Natural killer cell (primary cell): ENCODE results near the gene MROH7. TPM values are rescaled to one million over a fixed set of nuclear protein-coding genes. Genes with fewer than 3 reads are reported as not detected.

Experiments
- ATAC-seq, 3 donors: fragments of 150-1000 bp in 2 of 3; fragments of 200-7000 bp in 1 of 3; cut with Tn5 transposase; 1 replicate in 1 of 3; 2 replicates in 2 of 3; pipeline ENCODE4 v1.10.0; 2021; ENCODE audit warnings: mild to moderate bottlenecking in 2 of 3, moderate library complexity in 2 of 3
- DNase-seq, 2 donors: peaks; one replicate each; pipeline versions ENCODE4 v3.0.0 to v3.0.0-alpha.2; 2013 to 2021; ENCODE audit warnings: mixed read lengths in 1 of 2
- H3K27ac ChIP-seq: one replicate; pipeline ENCODE4 v1.5.1; 2013; ENCODE audit warnings: mild to moderate bottlenecking, low read length
- H3K27me3 ChIP-seq: one replicate; pipeline ENCODE4 v1.6.1; 2013; ENCODE audit warnings: low read length; ENCODE audit not compliant: control insufficient read depth, insufficient read depth
- H3K36me3 ChIP-seq: one replicate; pipeline ENCODE4 v1.6.1; 2013; ENCODE audit warnings: low read length; ENCODE audit not compliant: control insufficient read depth, insufficient read depth
- H3K4me1 ChIP-seq: one replicate; pipeline ENCODE4 v1.6.1; 2013; ENCODE audit warnings: low read length; ENCODE audit not compliant: control insufficient read depth, insufficient read depth
- H3K4me3 ChIP-seq: one replicate; pipeline ENCODE4 v1.5.1; 2013; ENCODE audit warnings: low read length
- H3K9me3 ChIP-seq: one replicate; pipeline ENCODE4 v1.6.1; 2013; ENCODE audit warnings: low read length; ENCODE audit not compliant: control insufficient read depth, insufficient read depth
- H3K27ac Mint-ChIP-seq, 2 donors: one replicate each; pipeline ENCODE4 v1.8.0; 2022; ENCODE audit warnings: mild to moderate bottlenecking in 2 of 2, mixed read lengths in 2 of 2, moderate library complexity in 1 of 2
- H3K27me3 Mint-ChIP-seq, 2 donors: one replicate each; pipeline ENCODE4 v1.8.0; 2022; ENCODE audit warnings: low read depth in 2 of 2, mixed read lengths in 2 of 2
- H3K36me3 Mint-ChIP-seq: one replicate; pipeline ENCODE4 v1.8.0; 2022; ENCODE audit warnings: mixed read lengths
- H3K4me1 Mint-ChIP-seq, 2 donors: one replicate each; pipeline ENCODE4 v1.8.0; 2022; ENCODE audit warnings: mixed read lengths in 2 of 2
- H3K4me3 Mint-ChIP-seq: one replicate; pipeline ENCODE4 v1.8.0; 2022; ENCODE audit warnings: mild to moderate bottlenecking, moderate library complexity, mixed read lengths
- H3K9me3 Mint-ChIP-seq, 2 donors: one replicate each; pipeline ENCODE4 v1.8.0; 2022; ENCODE audit warnings: mixed read lengths in 2 of 2
- WGBS: methylation state at CpG from one replicate; pipeline ENCODE4 v1.1.7; 2013; ENCODE audit warnings: missing lambda C conversion rate; ENCODE audit not compliant: insufficient coverage; 5-methylcytosine and 5-hydroxymethylcytosine counted together
- intact Hi-C: fragments of 100-400 bp; cut with micrococcal nuclease; formaldehyde crosslinking; loops from one replicate; pipeline ENCODE4 v1.14.2; 2022
- total RNA-seq, 4 donors: library from RNA; stranded (reverse); fragments of 120-200 nt in 1 of 4; gene quantifications; one replicate each; pipeline versions ENCODE4 v1.2.3 to v1.2.4, GENCODE V29; 2013 to 2022
- TF ChIP-seq, protein P1 (sequence below): fragments of 200-600 bp; IDR thresholded peaks from one replicate; pipeline ENCODE4 v1.8.0; 2022; ENCODE audit warnings: antibody characterized with exemption

The MROH7 gene
- total RNA-seq, 3 donors from 2014 or later (not counting 1 experiment from before 2014, with no cell fraction given): 0.16 to 0.88 (median 0.33) TPM

DNA sequence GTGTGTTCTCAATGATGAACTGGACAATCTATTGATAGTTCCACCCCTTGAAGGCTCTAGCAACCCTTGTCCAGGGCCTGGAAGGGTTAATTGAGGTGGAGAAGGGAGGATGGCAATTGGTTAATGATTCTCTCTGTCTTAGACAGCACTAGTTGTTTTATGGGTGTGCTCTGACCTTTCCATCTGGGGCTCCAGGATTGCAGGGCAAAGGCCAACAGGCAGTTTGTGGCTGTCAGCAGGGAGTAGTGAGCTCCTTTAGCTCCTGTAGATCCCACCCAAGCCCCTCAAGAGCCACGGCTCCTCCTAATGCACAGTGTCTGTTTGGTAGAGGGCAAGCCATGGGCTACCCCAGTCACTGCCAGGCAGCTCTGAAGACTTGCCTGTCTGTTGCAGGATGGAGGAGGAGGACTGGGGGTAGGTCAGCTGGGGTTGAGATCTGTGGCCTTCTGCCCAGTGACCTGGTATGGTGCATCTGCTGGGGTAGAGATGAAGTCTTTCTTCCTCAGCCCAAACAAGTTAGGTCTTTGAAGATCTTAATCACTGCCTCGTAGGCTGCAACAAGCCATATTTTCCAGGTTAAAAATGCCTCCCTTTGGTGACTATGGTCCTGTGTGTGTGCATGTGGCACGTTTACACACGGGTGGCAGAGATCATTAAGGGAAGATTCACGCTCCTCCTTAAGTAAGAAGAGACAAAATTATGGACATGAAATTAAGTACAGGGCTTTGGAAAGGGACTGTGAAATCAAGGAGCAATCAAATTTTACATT lies 7.7 kb downstream of the MROH7 start:
- Mint-ChIP-seq H3K4me1 (no peaks in the 10 kb centered on the region), H3K27me3 (peaks cover 5 to 12% of the 10 kb centered on the region in 2 donors), H3K27ac (no peak overlapping the region), H3K4me3 (no peak overlapping the region), H3K36me3 (no peaks in the 10 kb centered on the region), H3K9me3 (no peaks in the 10 kb centered on the region)
- no peak overlapping the region for H3K27ac ChIP-seq
- peaks cover 5% of the 10 kb centered on the region for H3K9me3 ChIP-seq
- TF ChIP-seq, protein P1, sequence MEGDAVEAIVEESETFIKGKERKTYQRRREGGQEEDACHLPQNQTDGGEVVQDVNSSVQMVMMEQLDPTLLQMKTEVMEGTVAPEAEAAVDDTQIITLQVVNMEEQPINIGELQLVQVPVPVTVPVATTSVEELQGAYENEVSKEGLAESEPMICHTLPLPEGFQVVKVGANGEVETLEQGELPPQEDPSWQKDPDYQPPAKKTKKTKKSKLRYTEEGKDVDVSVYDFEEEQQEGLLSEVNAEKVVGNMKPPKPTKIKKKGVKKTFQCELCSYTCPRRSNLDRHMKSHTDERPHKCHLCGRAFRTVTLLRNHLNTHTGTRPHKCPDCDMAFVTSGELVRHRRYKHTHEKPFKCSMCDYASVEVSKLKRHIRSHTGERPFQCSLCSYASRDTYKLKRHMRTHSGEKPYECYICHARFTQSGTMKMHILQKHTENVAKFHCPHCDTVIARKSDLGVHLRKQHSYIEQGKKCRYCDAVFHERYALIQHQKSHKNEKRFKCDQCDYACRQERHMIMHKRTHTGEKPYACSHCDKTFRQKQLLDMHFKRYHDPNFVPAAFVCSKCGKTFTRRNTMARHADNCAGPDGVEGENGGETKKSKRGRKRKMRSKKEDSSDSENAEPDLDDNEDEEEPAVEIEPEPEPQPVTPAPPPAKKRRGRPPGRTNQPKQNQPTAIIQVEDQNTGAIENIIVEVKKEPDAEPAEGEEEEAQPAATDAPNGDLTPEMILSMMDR: no peak
- no peak overlapping the region for H3K4me3 ChIP-seq
- no peaks in the 10 kb centered on the region for H3K4me1 ChIP-seq
- no peaks in the 10 kb centered on the region for H3K27me3 ChIP-seq
- intact Hi-C loops: no loop called here
- DNase-seq (no peak), ATAC-seq (no peak)
- 85% methylated on average over 5 of the region's 5 CpGs for WGBS
- H3K36me3 ChIP-seq: no peaks in the 10 kb centered on the region

DNA sequence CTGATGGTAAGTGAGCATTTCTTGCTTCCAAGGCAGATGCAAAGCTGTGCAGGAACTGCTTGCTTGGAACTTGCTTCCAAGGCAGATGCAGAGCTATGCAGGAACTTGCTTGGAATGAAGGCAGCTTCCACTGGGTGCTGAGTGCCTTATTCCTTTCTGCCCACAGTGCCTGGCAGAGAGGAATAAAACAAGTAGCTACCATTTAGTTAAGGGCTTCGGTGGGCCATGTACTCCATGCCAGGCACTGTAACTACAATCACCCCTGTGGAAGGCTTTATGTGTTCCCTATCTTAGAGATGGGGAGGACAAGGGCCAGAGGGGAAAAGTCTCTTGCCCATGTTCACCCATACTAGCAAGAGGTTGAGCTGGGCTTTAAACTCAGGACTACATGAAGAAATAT lies 8.3 kb downstream of the MROH7 start:
- no peaks in the 10 kb centered on the region for H3K27me3 ChIP-seq
- H3K4me1 ChIP-seq: no peaks in the 10 kb centered on the region
- no peak overlapping the region for H3K27ac Mint-ChIP-seq
- no peak overlapping the region for H3K4me3 Mint-ChIP-seq
- H3K36me3 ChIP-seq: no peaks in the 10 kb centered on the region
- peaks cover 5 to 12% of the 10 kb centered on the region in 2 donors for H3K27me3 Mint-ChIP-seq
- ATAC-seq (no peak), DNase-seq (no peak)
- H3K4me1 Mint-ChIP-seq: no peaks in the 10 kb centered on the region
- intact Hi-C loops: no loop called here
- 100% methylated on average over 1 of the region's 1 CpG for WGBS
- H3K9me3 Mint-ChIP-seq: no peaks in the 10 kb centered on the region
- TF ChIP-seq, protein P1: no peak
- H3K36me3 Mint-ChIP-seq: no peaks in the 10 kb centered on the region
- H3K27ac ChIP-seq: no peak overlapping the region
- no peaks in the 10 kb centered on the region for H3K9me3 ChIP-seq
- H3K4me3 ChIP-seq: no peak overlapping the region

DNA sequence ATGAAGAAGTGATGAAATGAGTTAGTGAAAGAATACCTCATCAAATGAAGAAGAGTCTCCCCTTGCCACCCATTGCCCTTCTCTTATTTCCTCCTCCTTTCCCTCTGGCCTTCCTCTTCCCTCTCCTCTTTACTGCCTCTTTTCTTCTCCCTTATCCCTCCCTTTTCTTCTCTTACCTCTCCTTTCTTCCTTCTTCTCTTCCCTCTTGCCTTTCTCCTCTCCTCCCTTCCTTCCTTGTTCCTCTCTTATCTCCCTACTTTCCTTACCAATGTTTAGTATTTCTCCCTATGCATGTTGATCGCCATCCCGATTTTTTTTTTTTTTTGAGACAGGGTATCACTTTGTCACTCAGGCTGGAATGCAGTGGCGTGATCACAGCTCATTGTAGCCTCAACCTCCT lies 8.8 kb downstream of the MROH7 start:
- Mint-ChIP-seq H3K4me3 (no peak overlapping the region), H3K36me3 (no peaks in the 10 kb centered on the region), H3K4me1 (no peaks in the 10 kb centered on the region), H3K27ac (no peak overlapping the region), H3K27me3 (peaks cover 5 to 12% of the 10 kb centered on the region in 2 donors), H3K9me3 (no peaks in the 10 kb centered on the region)
- H3K4me3 ChIP-seq: no peak overlapping the region
- TF ChIP-seq, protein P1: no peak
- H3K27me3 ChIP-seq: no peaks in the 10 kb centered on the region
- no peak overlapping the region for H3K27ac ChIP-seq
- no peaks in the 10 kb centered on the region for H3K4me1 ChIP-seq
- ATAC-seq: no peak
- intact Hi-C loops: no loop called here
- no peaks in the 10 kb centered on the region for H3K9me3 ChIP-seq
- DNase-seq: no peak
- 92% methylated on average over 3 of the region's 3 CpGs for WGBS
- H3K36me3 ChIP-seq: no peaks in the 10 kb centered on the region

DNA sequence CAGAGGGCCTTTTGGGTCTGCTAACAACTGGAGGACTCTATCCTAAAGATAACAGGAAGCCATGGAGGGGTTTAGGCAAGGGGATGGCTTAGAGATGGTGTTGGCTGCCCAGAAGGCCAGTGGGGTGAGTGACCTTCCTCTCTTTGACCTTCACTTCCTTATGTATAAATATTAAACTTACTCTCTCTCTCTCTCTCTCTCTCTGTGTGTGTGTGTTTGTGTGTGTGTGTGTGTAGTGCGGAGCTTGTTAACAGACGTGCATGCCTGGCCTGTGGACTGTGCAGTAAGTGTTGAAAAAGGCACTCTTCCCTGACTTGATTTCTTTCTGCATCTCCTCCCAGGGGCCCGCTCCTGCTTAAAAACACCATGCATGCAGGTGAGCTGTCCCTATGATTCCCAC lies 10.0 kb downstream of the MROH7 start:
- TF ChIP-seq, protein P1: no peak
- Histone ChIP-seq H3K27ac (no peak overlapping the region), H3K36me3 (no peaks in the 10 kb centered on the region), H3K27me3 (no peaks in the 10 kb centered on the region), H3K4me1 (no peaks in the 10 kb centered on the region), H3K4me3 (no peak overlapping the region), H3K9me3 (no peaks in the 10 kb centered on the region)
- no peaks in the 10 kb centered on the region for H3K9me3 Mint-ChIP-seq
- H3K4me1 Mint-ChIP-seq: no peaks in the 10 kb centered on the region
- intact Hi-C loops: no loop called here
- H3K4me3 Mint-ChIP-seq: no peak overlapping the region
- H3K27me3 Mint-ChIP-seq: peaks cover 5 to 12% of the 10 kb centered on the region in 2 donors
- ATAC-seq (no peak), DNase-seq (no peak)
- H3K27ac Mint-ChIP-seq: no peak overlapping the region
- no peaks in the 10 kb centered on the region for H3K36me3 Mint-ChIP-seq
- 88% methylated on average over 1 of the region's 3 CpGs for WGBS
